Common myeloid progenitor, CD34-positive (primary cell): ENCODE results near the gene MYO18A.

Source experiments
- CTCF ChIA-PET: fragments of 350-600 bp; sonication (Branson Sonifier 250); formaldehyde crosslinking; loops from one replicate; lab custom pipeline; 2021; ENCODE audit warnings: antibody characterized with exemption; lab: Charles Lee
- POLR2A ChIA-PET: fragments of 350-600 bp; sonication (Branson Sonifier 250); formaldehyde crosslinking; loops from one replicate; lab custom pipeline; 2021; ENCODE audit warnings: antibody characterized with exemption; lab: Charles Lee
- DNase-seq, 3 donors: peaks; one replicate each; pipeline versions ENCODE4 v3.0.0 to v3.0.0-alpha.2; 2013
- H3K27ac ChIP-seq, 2 experiments: 1 replicate in 1 of 2; 2 replicates in 1 of 2; pipeline ENCODE4 v1.7.0; 2013; ENCODE audit warnings: inconsistent platforms in 2 of 2, low read length in 2 of 2, mild to moderate bottlenecking in 2 of 2, low read depth in 1 of 2, moderate library complexity in 1 of 2; ENCODE audit not compliant: severe bottlenecking in 2 of 2, insufficient read depth in 1 of 2, poor library complexity in 1 of 2
- H3K27me3 ChIP-seq, 5 experiments: replicated peaks in 2 of 5; 1 replicate in 3 of 5; 2 replicates in 2 of 5; pipeline versions ENCODE4 v1.6.1 to v1.7.0; 2013; ENCODE audit warnings: low read length in 4 of 5, mild to moderate bottlenecking in 2 of 5, moderate library complexity in 2 of 5, inconsistent platforms in 1 of 5; ENCODE audit not compliant: insufficient read depth in 5 of 5, control insufficient read depth in 4 of 5
- H3K36me3 ChIP-seq, 4 experiments: 1 replicate in 2 of 4; 2 replicates in 2 of 4; pipeline versions ENCODE4 v1.6.1 to v1.7.0; 2013; ENCODE audit warnings: low read length in 3 of 4, control low read depth in 1 of 4, mild to moderate bottlenecking in 1 of 4; ENCODE audit not compliant: control insufficient read depth in 4 of 4, insufficient read depth in 4 of 4
- H3K4me1 ChIP-seq, 4 experiments: 1 replicate in 3 of 4; 2 replicates in 1 of 4; pipeline versions ENCODE4 v1.6.1 to v1.7.1; 2013; ENCODE audit warnings: low read length in 3 of 4, mild to moderate bottlenecking in 3 of 4, control low read depth in 1 of 4, inconsistent platforms in 1 of 4, moderate library complexity in 1 of 4; ENCODE audit not compliant: control insufficient read depth in 4 of 4, insufficient read depth in 4 of 4; ENCODE audit errors: control extremely low read depth in 1 of 4
- H3K4me3 ChIP-seq, 7 experiments: 1 replicate in 4 of 7; 2 replicates in 3 of 7; pipeline versions ENCODE4 v1.5.1 to v1.7.0; 2013; ENCODE audit warnings: mild to moderate bottlenecking in 7 of 7, low read length in 6 of 7, moderate library complexity in 6 of 7, inconsistent platforms in 2 of 7, low read depth in 2 of 7, control low read depth in 1 of 7; ENCODE audit not compliant: insufficient read depth in 4 of 7, control insufficient read depth in 1 of 7; ENCODE audit errors: extremely low read depth in 1 of 7
- H3K9me3 ChIP-seq, 5 experiments: 1 replicate in 4 of 5; 2 replicates in 1 of 5; pipeline versions ENCODE4 v1.6.1 to v1.7.1; 2013; ENCODE audit warnings: low read length in 4 of 5, mild to moderate bottlenecking in 2 of 5, inconsistent platforms in 1 of 5, low read depth in 1 of 5, moderate library complexity in 1 of 5; ENCODE audit not compliant: control insufficient read depth in 4 of 5, insufficient read depth in 2 of 5; ENCODE audit errors: control extremely low read depth in 1 of 5
- WGBS: methylation state at CpG from one replicate; pipeline ENCODE4 v1.1.5; 2013; ENCODE audit not compliant: insufficient coverage; 5-methylcytosine and 5-hydroxymethylcytosine counted together

MYO18A gene

DNA sequence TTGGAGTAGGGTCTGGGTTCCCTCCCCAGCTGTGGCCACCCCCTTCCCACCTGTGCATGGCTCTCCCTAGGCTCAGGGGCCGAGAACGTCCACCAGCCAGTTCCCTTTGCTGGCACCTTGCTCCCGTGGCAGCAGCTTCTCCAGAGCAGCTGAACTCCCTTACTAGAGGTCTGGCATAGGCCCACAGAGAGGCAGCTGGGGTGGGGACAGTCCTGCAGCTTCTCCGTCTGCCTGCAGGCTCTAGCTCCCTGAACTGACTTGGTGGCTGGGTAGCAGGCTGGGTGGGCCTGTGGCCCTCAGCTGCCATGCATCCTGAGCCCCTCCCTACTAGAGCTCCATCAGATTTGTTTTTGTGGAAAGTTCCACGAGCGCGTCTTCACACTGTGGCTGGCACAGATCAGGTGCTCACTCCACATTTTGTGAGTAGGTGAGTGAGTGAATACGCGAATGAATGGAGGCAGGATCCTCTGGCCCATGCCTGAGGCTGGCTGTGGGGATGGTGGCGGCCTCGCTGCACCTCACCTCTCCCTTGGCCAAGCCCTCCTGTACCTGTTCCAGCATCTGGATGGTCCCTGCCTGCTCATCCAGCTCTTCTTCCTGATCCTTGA lies 86.0 kb downstream of the MYO18A start:
- no peak for DNase-seq
- POLR2A ChIA-PET: interaction anchor here (0.5 kb wide), 1 partner anchor 52 kb away, joined by 3 read pairs; no protein-coding TSS in a partner anchor
- peaks cover 32 to 100% (median 95%) of the 10 kb centered on the region in 4 experiments for H3K36me3 ChIP-seq
- H3K9me3 ChIP-seq: no peaks in the 10 kb centered on the region
- H3K27me3 ChIP-seq: no peaks in the 10 kb centered on the region
- WGBS: 93% methylated on average over 10 of the region's 11 CpGs
- H3K4me3 ChIP-seq: no peak overlapping the region
- no peaks in the 10 kb centered on the region for H3K4me1 ChIP-seq
- no peak overlapping the region for H3K27ac ChIP-seq
- CTCF ChIA-PET: interaction anchor here (1.0 to 1.7 kb wide), 4 partner anchors 15 to 25 kb away, joined by 3 to 5 read pairs (median 4); no protein-coding TSS in a partner anchor

DNA sequence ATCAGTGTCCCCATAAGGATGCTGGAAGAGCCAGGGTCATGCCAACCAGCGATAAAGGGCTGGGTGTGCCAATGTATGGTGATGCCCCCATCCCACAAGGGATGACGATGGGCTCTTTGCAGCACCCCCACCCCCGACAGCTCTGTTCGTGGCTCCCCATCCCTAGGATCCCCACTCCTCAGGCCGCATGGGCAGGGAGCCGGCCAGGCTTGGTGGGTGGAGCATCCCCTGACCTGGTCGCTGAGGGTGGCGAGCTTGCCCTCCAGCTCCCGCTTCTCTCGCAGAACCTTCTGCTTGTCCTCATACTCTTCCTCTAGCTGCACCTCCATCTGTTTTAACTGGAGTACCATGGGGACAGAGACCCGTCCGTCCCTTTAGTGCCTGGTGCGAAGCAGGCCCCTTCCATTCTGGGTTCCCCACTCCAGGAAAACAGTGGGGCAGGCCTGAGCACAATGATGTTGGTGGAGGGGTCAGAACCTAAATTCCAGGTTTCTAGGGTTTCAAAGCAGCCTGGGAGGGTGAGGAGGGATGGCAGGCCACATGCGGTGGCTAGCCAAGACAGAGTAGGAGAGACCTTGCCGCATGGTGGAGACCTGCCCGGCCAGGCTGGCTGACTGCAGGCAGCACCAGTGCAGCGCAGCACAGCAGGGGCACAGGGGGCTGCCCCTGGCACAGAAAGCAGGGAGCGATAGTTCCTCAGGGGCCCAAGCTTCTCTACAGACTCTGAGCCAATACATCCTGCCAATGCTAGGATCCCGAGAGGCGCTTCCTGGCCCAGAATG lies 86.9 kb downstream of the MYO18A start:
- peaks cover 35 to 98% (median 90%) of the 10 kb centered on the region in 4 experiments for H3K36me3 ChIP-seq
- DNase-seq: no peak
- H3K4me3 ChIP-seq: no peak overlapping the region
- 99% methylated on average over 16 of the region's 20 CpGs for WGBS
- H3K27ac ChIP-seq: no peak overlapping the region
- H3K27me3 ChIP-seq: no peaks in the 10 kb centered on the region
- ChIA-PET CTCF (interaction anchor here (1.1 to 3.7 kb wide), 9 partner anchors 9 to 128 kb away, joined by 3 to 21 read pairs (median 5); no protein-coding TSS in a partner anchor), POLR2A (interaction anchor here (0.5 kb wide), 1 partner anchor 52 kb away, joined by 3 read pairs; no protein-coding TSS in a partner anchor)
- H3K4me1 ChIP-seq: no peaks in the 10 kb centered on the region
- no peaks in the 10 kb centered on the region for H3K9me3 ChIP-seq

DNA sequence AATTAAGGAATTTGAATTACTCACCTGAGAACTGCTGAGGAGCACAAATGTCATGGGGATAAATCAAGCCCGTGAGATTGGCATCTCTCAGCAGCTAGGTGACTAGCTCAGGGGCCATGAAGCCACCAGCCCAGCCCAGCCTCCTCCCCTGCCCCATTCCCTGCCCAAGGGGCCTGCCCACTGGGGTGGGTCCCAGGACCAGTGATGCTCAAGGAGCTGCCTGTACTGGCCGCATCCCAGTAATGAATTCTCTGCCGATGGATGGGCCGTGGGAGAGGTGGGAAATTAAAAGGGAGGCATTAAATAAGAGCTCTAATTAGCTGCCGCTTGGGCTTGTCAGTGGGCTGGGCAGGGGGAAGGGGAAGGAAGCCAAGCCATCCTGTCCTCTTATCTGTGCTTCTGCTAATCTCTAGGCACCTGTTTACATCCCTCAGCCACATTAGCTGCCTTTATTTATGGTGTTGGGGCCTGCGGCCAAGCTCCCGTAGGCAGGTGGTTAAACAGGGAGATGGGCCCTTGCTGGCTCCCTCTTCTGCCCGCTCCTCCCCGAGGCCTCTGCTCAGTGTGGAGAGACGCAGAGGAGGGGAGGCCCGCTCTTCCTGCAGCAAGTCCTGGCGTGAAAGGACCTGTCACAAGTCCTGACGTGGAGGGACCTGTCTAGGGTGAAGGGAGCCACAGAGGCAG lies 88.5 kb downstream of the MYO18A start:
- Histone ChIP-seq H3K9me3 (no peaks in the 10 kb centered on the region), H3K4me1 (no peaks in the 10 kb centered on the region), H3K27me3 (no peaks in the 10 kb centered on the region), H3K36me3 (peaks cover 30 to 96% (median 81%) of the 10 kb centered on the region in 4 experiments), H3K4me3 (no peak overlapping the region), H3K27ac (peak overlapping the region in 1 of 2 experiments; percentile 49)
- WGBS: 76% methylated on average over 9 of the region's 13 CpGs
- ChIA-PET POLR2A (no interaction called here), CTCF (interaction anchor here (1.1 to 3.7 kb wide), 9 partner anchors 10 to 127 kb away, joined by 3 to 21 read pairs (median 5); no protein-coding TSS in a partner anchor)
- DNase-seq: peak in 2 of 3 donors; percentile 31 to 51

DNA sequence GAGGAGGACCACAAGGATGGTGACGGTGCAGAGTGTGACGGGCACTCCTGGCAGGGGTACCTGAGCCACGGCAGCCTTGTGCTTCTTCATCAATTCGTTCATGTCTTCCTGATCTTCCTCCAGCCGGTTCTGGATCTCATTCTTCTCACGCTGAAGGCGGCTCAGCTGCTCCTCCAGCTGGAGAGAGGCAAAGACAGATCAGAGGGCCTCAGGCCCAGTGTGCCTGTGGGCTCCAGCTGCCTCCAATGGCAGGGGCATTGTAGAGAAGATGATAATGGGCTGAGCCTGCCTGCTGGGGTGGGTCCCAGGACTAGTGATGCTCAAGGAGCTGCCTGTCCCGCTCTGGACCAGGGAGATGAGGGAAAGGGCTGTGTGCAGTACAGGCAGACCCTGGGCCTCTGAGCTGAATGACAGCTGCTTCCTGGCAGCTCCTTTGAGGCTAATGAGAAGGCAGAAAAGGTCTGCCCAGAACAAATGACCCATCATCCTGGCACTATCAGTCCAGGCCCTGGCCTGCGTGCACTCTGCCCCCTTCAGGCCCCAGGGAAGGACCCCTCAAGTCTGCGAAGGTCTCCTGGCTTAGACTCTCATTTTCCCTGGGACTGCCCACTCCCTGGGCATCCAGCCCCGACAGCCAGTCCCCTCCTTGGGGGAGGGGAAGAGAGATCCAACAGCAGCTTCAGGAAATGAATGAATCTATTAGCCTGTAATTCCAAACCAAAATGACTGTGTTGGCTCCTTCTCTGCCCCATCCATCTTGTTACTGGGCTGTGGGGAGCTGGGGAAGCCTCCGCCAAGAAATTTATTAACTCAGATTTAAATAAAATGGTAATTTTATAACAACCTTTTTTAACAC lies 89.2 kb downstream of the MYO18A start:
- H3K27me3 ChIP-seq: no peaks in the 10 kb centered on the region
- peak overlapping the region in 1 of 2 experiments; percentile 39 for H3K27ac ChIP-seq
- DNase-seq: no peak
- ChIA-PET CTCF (interaction anchor here (0.7 to 3.7 kb wide), 12 partner anchors 10 to 126 kb away, joined by 3 to 21 read pairs (median 4); no protein-coding TSS in a partner anchor), POLR2A (no interaction called here)
- peaks cover 30 to 96% (median 81%) of the 10 kb centered on the region in 4 experiments for H3K36me3 ChIP-seq
- H3K4me3 ChIP-seq: no peak overlapping the region
- 100% methylated on average over 5 of the region's 12 CpGs for WGBS
- no peaks in the 10 kb centered on the region for H3K9me3 ChIP-seq
- H3K4me1 ChIP-seq: no peaks in the 10 kb centered on the region

DNA sequence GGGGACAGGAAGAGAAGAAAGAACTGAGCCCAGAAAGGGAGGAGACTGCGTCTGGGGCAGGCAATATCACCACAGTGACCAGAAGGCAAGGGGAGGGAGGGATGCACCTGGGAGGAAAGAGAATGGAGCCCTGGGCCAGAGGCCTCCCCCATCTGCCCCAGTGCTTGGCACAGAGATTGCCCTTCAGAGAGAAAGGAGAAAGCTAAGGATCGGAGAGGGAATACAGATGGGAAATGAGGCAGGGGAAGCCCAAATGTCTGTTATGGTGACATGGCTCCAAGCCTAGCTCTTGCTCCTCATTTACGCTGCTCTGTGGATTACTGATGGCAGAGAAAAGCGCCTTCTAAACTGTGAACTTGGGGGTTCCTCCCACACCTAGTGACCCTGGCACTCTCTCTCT lies 90.1 kb downstream of the MYO18A start:
- Histone ChIP-seq H3K27me3 (no peaks in the 10 kb centered on the region), H3K4me1 (no peaks in the 10 kb centered on the region), H3K27ac (peak overlapping the region; percentile 33 to 39), H3K4me3 (no peak overlapping the region), H3K9me3 (no peaks in the 10 kb centered on the region), H3K36me3 (peaks cover 27 to 95% (median 82%) of the 10 kb centered on the region in 4 experiments)
- DNase-seq: no peak
- POLR2A ChIA-PET: no interaction called here
- 100% methylated on average over 4 of the region's 4 CpGs for WGBS
- CTCF ChIA-PET: interaction anchor here (0.7 to 3.7 kb wide), 9 partner anchors 11 to 125 kb away, joined by 3 to 21 read pairs (median 4); no protein-coding TSS in a partner anchor

DNA sequence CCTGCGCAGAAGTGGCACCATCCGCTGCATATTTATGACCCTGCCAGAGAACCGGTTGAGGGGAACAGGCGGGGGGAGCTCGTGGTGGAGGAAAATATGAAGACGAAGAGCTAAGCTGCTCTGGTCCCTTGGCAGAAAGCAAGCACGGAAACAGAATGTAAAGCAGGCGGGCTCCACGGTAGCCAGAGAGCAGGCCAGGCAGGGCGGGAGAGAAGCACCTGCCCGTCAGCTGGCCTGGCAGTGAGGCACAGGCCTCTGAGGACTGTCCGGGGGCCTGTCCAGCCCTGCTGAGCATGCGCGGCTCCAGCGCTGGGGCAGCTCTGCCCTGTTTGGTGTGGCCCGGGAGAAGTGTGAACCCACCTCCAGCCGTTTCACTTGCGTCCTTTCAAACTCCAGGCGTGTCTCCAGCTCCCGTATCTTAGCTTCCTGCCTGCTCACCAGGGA lies 90.6 kb downstream of the MYO18A start:
- Histone ChIP-seq H3K4me1 (no peaks in the 10 kb centered on the region), H3K4me3 (no peak overlapping the region), H3K27me3 (no peaks in the 10 kb centered on the region), H3K27ac (peak overlapping the region; percentile 14 to 33), H3K36me3 (peaks cover 27 to 95% (median 83%) of the 10 kb centered on the region in 4 experiments), H3K9me3 (no peaks in the 10 kb centered on the region)
- DNase-seq: no peak
- ChIA-PET CTCF (interaction anchor here (0.8 to 3.7 kb wide), 6 partner anchors 11 to 125 kb away, joined by 3 to 21 read pairs (median 6); no protein-coding TSS in a partner anchor), POLR2A (no interaction called here)
- 93% methylated on average over 17 of the region's 20 CpGs for WGBS
